ENCODE measurements around the gene DPP6.

DNA sequence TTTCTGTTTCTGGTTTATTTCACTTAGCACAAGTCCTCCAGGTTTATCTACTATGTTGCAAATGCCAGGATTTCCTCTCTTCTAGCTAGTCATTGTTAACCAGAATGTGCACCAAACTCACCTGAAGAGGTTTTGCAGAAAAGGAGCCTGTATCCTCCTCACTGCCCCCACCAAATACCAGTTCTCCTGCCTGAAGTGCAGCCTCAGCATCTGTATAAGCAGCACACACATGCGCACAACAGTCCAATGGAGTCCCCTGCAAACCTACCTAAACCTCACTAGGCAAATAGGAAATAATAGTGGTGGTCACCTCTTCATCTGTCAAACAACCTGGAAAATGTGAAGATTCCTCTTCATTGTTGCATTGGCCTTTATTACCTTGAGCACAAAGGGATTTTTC lies 712.9 kb downstream of the DPP6 start:
- TF ChIP-seq, protein P1, sequence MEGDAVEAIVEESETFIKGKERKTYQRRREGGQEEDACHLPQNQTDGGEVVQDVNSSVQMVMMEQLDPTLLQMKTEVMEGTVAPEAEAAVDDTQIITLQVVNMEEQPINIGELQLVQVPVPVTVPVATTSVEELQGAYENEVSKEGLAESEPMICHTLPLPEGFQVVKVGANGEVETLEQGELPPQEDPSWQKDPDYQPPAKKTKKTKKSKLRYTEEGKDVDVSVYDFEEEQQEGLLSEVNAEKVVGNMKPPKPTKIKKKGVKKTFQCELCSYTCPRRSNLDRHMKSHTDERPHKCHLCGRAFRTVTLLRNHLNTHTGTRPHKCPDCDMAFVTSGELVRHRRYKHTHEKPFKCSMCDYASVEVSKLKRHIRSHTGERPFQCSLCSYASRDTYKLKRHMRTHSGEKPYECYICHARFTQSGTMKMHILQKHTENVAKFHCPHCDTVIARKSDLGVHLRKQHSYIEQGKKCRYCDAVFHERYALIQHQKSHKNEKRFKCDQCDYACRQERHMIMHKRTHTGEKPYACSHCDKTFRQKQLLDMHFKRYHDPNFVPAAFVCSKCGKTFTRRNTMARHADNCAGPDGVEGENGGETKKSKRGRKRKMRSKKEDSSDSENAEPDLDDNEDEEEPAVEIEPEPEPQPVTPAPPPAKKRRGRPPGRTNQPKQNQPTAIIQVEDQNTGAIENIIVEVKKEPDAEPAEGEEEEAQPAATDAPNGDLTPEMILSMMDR (IDR thresholded peaks at IDR 0.05): no peak
- TF ChIP-seq POLR2A (IDR thresholded peaks at IDR 0.05): no peak

Data from heart left ventricle (tissue), 13 donors.